CD14-positive monocyte (primary cell): ENCODE results near the gene ZNF341. TPM values are rescaled to one million over a fixed set of nuclear protein-coding genes. Genes with fewer than 3 reads are reported as not detected.
"Not testable (repeated sequence)": the region's sequence is repeated elsewhere in the genome, so short reads cannot be mapped to it uniquely, and the experiment has no call there.

Experiments used
- DNase-seq, 3 donors: peaks; one replicate each; pipeline ENCODE4 v3.0.0-alpha.2; 2011 to 2022
- H2AFZ ChIP-seq: 2 replicates; pipeline ENCODE4 v1.6.0; 2012; ENCODE audit warnings: mild to moderate bottlenecking, low read depth, low read length, inconsistent platforms; ENCODE audit not compliant: insufficient read depth, poor library complexity, severe bottlenecking
- H3K27ac ChIP-seq, 2 donors: 1 replicate in 1 of 2; 2 replicates in 1 of 2; pipeline ENCODE4 v1.5.1; 2012 to 2013; ENCODE audit warnings: low read length in 2 of 2, control low read depth in 1 of 2, inconsistent platforms in 1 of 2, low read depth in 1 of 2, mild to moderate bottlenecking in 1 of 2
- H3K27me3 ChIP-seq, 2 donors: one replicate each; pipeline versions ENCODE4 v1.6.0 to v1.6.1; 2011 to 2013; ENCODE audit warnings: low read length in 2 of 2; ENCODE audit not compliant: control insufficient read depth in 2 of 2, insufficient read depth in 2 of 2
- H3K36me3 ChIP-seq, 2 donors: replicated peaks in 1 of 2; 1 replicate in 1 of 2; 2 replicates in 1 of 2; pipeline versions ENCODE4 v1.5.1 to v1.6.1; 2012 to 2013; ENCODE audit warnings: low read length in 2 of 2, control low read depth in 1 of 2, inconsistent platforms in 1 of 2, mild to moderate bottlenecking in 1 of 2; ENCODE audit not compliant: insufficient read depth in 2 of 2, control insufficient read depth in 1 of 2
- H3K4me1 ChIP-seq, 2 donors: 1 replicate in 1 of 2; 2 replicates in 1 of 2; pipeline versions ENCODE4 v1.5.1 to v1.6.1; 2012 to 2013; ENCODE audit warnings: low read length in 2 of 2, control low read depth in 1 of 2, inconsistent platforms in 1 of 2, mild to moderate bottlenecking in 1 of 2, moderate library complexity in 1 of 2; ENCODE audit not compliant: insufficient read depth in 2 of 2, control insufficient read depth in 1 of 2
- H3K4me2 ChIP-seq: replicated peaks from 2 replicates; pipeline ENCODE3; 2012; ENCODE audit warnings: low read length, moderate library complexity, mild to moderate bottlenecking; ENCODE audit not compliant: poor library complexity, severe bottlenecking; ENCODE audit errors: extremely low read depth
- H3K4me3 ChIP-seq, 3 experiments: fragments of 200-600 bp in 1 of 3; sonication (generic) in 1 of 3; replicated peaks in 1 of 3; 1 replicate in 2 of 3; 2 replicates in 1 of 3; pipeline ENCODE4 v1.5.1; 2011 to 2013; ENCODE audit warnings: low read length in 3 of 3, mild to moderate bottlenecking in 3 of 3, control low read depth in 2 of 3, low read depth in 2 of 3, inconsistent platforms in 1 of 3, moderate library complexity in 1 of 3
- H3K79me2 ChIP-seq: 2 replicates; pipeline ENCODE4 v1.6.0; 2012; ENCODE audit warnings: mild to moderate bottlenecking, control low read depth, inconsistent platforms, low read length, moderate library complexity; ENCODE audit not compliant: insufficient read depth
- H3K9ac ChIP-seq: 2 replicates; pipeline ENCODE4 v1.6.0; 2017; ENCODE audit warnings: low read length, mild to moderate bottlenecking; ENCODE audit not compliant: insufficient read depth, poor library complexity, severe bottlenecking
- H3K9me3 ChIP-seq, 2 donors: replicated peaks in 1 of 2; 1 replicate in 1 of 2; 2 replicates in 1 of 2; pipeline versions ENCODE4 v1.5.1 to v1.6.1; 2012 to 2013; ENCODE audit warnings: low read length in 2 of 2, control low read depth in 1 of 2; ENCODE audit not compliant: control insufficient read depth in 1 of 2, insufficient read depth in 1 of 2
- H4K20me1 ChIP-seq: 2 replicates; pipeline ENCODE4 v1.6.0; 2012; ENCODE audit warnings: mild to moderate bottlenecking, low read length, control low read depth, moderate library complexity; ENCODE audit not compliant: insufficient read depth
- H3K27ac Mint-ChIP-seq, 7 donors: one replicate each; pipeline ENCODE4 v1.8.0; 2020; ENCODE audit warnings: mild to moderate bottlenecking in 7 of 7, mixed read lengths in 7 of 7, moderate library complexity in 6 of 7, inconsistent platforms in 2 of 7
- H3K27me3 Mint-ChIP-seq, 3 donors: one replicate each; pipeline ENCODE4 v1.8.0; 2021 to 2022; ENCODE audit warnings: low read depth in 3 of 3, mild to moderate bottlenecking in 3 of 3, mixed read lengths in 3 of 3, moderate library complexity in 3 of 3, inconsistent platforms in 1 of 3
- H3K36me3 Mint-ChIP-seq, 2 donors: one replicate each; pipeline ENCODE4 v1.8.0; 2020; ENCODE audit warnings: mixed read lengths in 2 of 2, inconsistent platforms in 1 of 2, mild to moderate bottlenecking in 1 of 2
- H3K4me1 Mint-ChIP-seq: one replicate; pipeline ENCODE4 v1.8.0; 2020; ENCODE audit warnings: mild to moderate bottlenecking, mixed read lengths
- H3K4me3 Mint-ChIP-seq, 2 donors: one replicate each; pipeline ENCODE4 v1.8.0; 2020; ENCODE audit warnings: mild to moderate bottlenecking in 2 of 2, mixed read lengths in 2 of 2, moderate library complexity in 1 of 2
- H3K9me3 Mint-ChIP-seq, 7 donors: one replicate each; pipeline ENCODE4 v1.8.0; 2020 to 2022; ENCODE audit warnings: mixed read lengths in 7 of 7, mild to moderate bottlenecking in 6 of 7, moderate library complexity in 6 of 7, inconsistent platforms in 2 of 7
- CTCF ChIP-seq: fragments of 200-600 bp; IDR thresholded peaks from one replicate; pipeline ENCODE4 v1.8.0; 2022; ENCODE audit warnings: antibody characterized with exemption, mild to moderate bottlenecking
- WGBS: methylation state at CpG from one replicate; pipeline ENCODE4 v1.1.5; 2013; ENCODE audit warnings: missing lambda C conversion rate; ENCODE audit not compliant: insufficient coverage; 5-methylcytosine and 5-hydroxymethylcytosine counted together
- intact Hi-C, 2 donors: fragments of 100-400 bp; cut with micrococcal nuclease; formaldehyde crosslinking; loops; one replicate each; pipeline versions ENCODE4 v1.15.0 to v1.15.1; 2023
- polyA plus RNA-seq, 3 donors: library from polyadenylated mRNA; depleted of rRNA in 1 of 3; unstranded in 2 of 3; stranded (reverse) in 1 of 3; fragments of 300-500 nt in 2 of 3; fragments of >200 nt in 1 of 3; fragmentation: Illumina TruSeq in 2 of 3; gene quantifications; 1 replicate in 2 of 3; 2 replicates in 1 of 3; pipeline ENCODE4 v1.2.3, GENCODE V29; 2012 to 2021

Gene ZNF341
- polyA plus RNA-seq, 3 donors: 1.1 to 10.3 (median 2.3) TPM

GRCh38 chr20:33791959-33792597 lies 60.3 kb downstream of the ZNF341 start:
- Histone ChIP-seq H3K4me2 (no peak overlapping the region), H3K4me3 (no peak overlapping the region), H3K27ac (no peak overlapping the region), H4K20me1 (no peaks in the 10 kb centered on the region), H2AFZ (no peak overlapping the region), H3K79me2 (no peaks in the 10 kb centered on the region), H3K36me3 (peaks cover 4 to 18% of the 10 kb centered on the region in 2 donors), H3K27me3 (no peaks in the 10 kb centered on the region), H3K9ac (no peak overlapping the region), H3K9me3 (no peaks in the 10 kb centered on the region), H3K4me1 (peaks cover 8 to 18% of the 10 kb centered on the region in 2 donors)
- no peak overlapping the region for H3K4me3 Mint-ChIP-seq
- 91% methylated on average over 11 of the region's 13 CpGs for WGBS
- TF ChIP-seq CTCF: peak; percentile 95
- peaks cover 12 to 30% of the 10 kb centered on the region in 2 donors for H3K36me3 Mint-ChIP-seq
- peak overlapping the region in 1 of 7 donors; percentile 50 for H3K27ac Mint-ChIP-seq
- peaks cover 34% of the 10 kb centered on the region for H3K4me1 Mint-ChIP-seq
- peaks cover 0 to 1% (median 0%) of the 10 kb centered on the region in 7 donors for H3K9me3 Mint-ChIP-seq
- intact Hi-C loops: no loop called here
- H3K27me3 Mint-ChIP-seq: no peaks in the 10 kb centered on the region
- peak; percentile 18 to 37 (median 27) for DNase-seq

- H3K9me3 Mint-ChIP-seq, intact Hi-C loops, H3K9me3 ChIP-seq, H3K4me3 ChIP-seq, H3K4me2 ChIP-seq, H3K27ac ChIP-seq, H4K20me1 ChIP-seq, H3K27ac Mint-ChIP-seq, H3K9ac ChIP-seq, DNase-seq, H3K27me3 ChIP-seq, H3K4me3 Mint-ChIP-seq, H3K79me2 ChIP-seq, H2AFZ ChIP-seq, H3K27me3 Mint-ChIP-seq: not testable (repeated sequence)
- Mint-ChIP-seq H3K4me1 (peaks cover 29% of the 10 kb centered on the region), H3K36me3 (peaks cover 12 to 30% of the 10 kb centered on the region in 2 donors)
- H3K4me1 ChIP-seq: peaks cover 3 to 13% of the 10 kb centered on the region in 2 donors
- WGBS: no CpG with 5 or more reads among the region's 3 CpGs
- H3K36me3 ChIP-seq: peaks cover 4 to 18% of the 10 kb centered on the region in 2 donors
Measured at GRCh38 chr20:33792598-33792989, 60.8 kb downstream of the ZNF341 start.
